GM21786 (cell line): ENCODE results near the gene MTMR12.

Source experiments
- ATAC-seq: cut with Tn5 transposase; IDR thresholded peaks from one replicate; pipeline ENCODE4 v1.9.1; 2021; ENCODE audit not compliant: unreplicated experiment

Gene MTMR12

GRCh38 chr5:32312595-32313332 lies at the start of gene MTMR12:
Gene MTMR12, minus strand, starts transcription at chr5:32312939. Its CDS starts 101 bp downstream, at chr5:32312838.
- peak; percentile 92 for ATAC-seq

- no peak for ATAC-seq
Observed at GRCh38 chr5:32362527-32362926, 49.8 kb upstream of the MTMR12 start.

GRCh38 chr5:32360906-32361305 lies 48.2 kb upstream of the MTMR12 start:
- no peak for ATAC-seq

GRCh38 chr5:32358611-32359010 lies 45.9 kb upstream of the MTMR12 start:
- ATAC-seq, result no peak

- no peak for ATAC-seq
Observed at GRCh38 chr5:32357658-32358057, 44.9 kb upstream of the MTMR12 start.

GRCh38 chr5:32355686-32356085 lies 42.9 kb upstream of the MTMR12 start:
- no peak for ATAC-seq

GRCh38 chr5:32353420-32353819 lies 40.7 kb upstream of the MTMR12 start:
- no peak for ATAC-seq

GRCh38 chr5:32352685-32353084 lies 39.9 kb upstream of the MTMR12 start:
- ATAC-seq, result no peak

- no peak for ATAC-seq
Observed at GRCh38 chr5:32346869-32347268, 34.1 kb upstream of the MTMR12 start.

- ATAC-seq, result no peak
Observed at GRCh38 chr5:32343058-32343672, 30.4 kb upstream of the MTMR12 start.

- no peak for ATAC-seq
Observed at GRCh38 chr5:32342656-32343055, 29.9 kb upstream of the MTMR12 start.

- no peak for ATAC-seq
Observed at GRCh38 chr5:32339878-32340277, 27.1 kb upstream of the MTMR12 start.

GRCh38 chr5:32339198-32339597 lies 26.5 kb upstream of the MTMR12 start:
- no peak for ATAC-seq

- no peak for ATAC-seq
Observed at GRCh38 chr5:32332966-32333365, 20.2 kb upstream of the MTMR12 start.

GRCh38 chr5:32332361-32332760 lies 19.6 kb upstream of the MTMR12 start:
- ATAC-seq, result no peak

- ATAC-seq, result no peak
Observed at GRCh38 chr5:32331935-32332274, 19.2 kb upstream of the MTMR12 start.

GRCh38 chr5:32331217-32331934 lies 18.6 kb upstream of the MTMR12 start:
- no peak for ATAC-seq

- ATAC-seq, result no peak
Observed at GRCh38 chr5:32330126-32330971, 17.6 kb upstream of the MTMR12 start.

GRCh38 chr5:32329395-32329834 lies 16.7 kb upstream of the MTMR12 start:
- no peak for ATAC-seq

GRCh38 chr5:32326216-32326772 lies 13.6 kb upstream of the MTMR12 start:
- ATAC-seq, result no peak

GRCh38 chr5:32325616-32326015 lies 12.9 kb upstream of the MTMR12 start:
- ATAC-seq, result peak; percentile 9
